IPS-18a (cell line): ENCODE results near the gene MALRD1.
"Not testable (repeated sequence)": the region's sequence is repeated elsewhere in the genome, so short reads cannot be mapped to it uniquely, and the experiment has no call there.

Experiments used
- H3K27ac ChIP-seq: one replicate; pipeline ENCODE4 v1.5.1; 2013; ENCODE audit warnings: low read length
- H3K27me3 ChIP-seq: one replicate; pipeline ENCODE4 v1.6.1; 2013; ENCODE audit warnings: mild to moderate bottlenecking, low read length; ENCODE audit not compliant: control insufficient read depth, insufficient read depth
- H3K36me3 ChIP-seq: one replicate; pipeline ENCODE4 v1.6.1; 2013; ENCODE audit warnings: low read depth, low read length; ENCODE audit not compliant: control insufficient read depth
- H3K4me1 ChIP-seq: one replicate; pipeline ENCODE4 v1.6.1; 2013; ENCODE audit warnings: low read depth, low read length; ENCODE audit not compliant: control insufficient read depth
- H3K4me3 ChIP-seq: one replicate; pipeline ENCODE4 v1.5.1; 2013; ENCODE audit warnings: low read length
- H3K9ac ChIP-seq: one replicate; pipeline ENCODE4 v1.6.1; 2013; ENCODE audit warnings: mild to moderate bottlenecking, low read length, moderate library complexity
- H3K9me3 ChIP-seq: one replicate; pipeline ENCODE4 v1.6.1; 2013; ENCODE audit warnings: low read depth, low read length; ENCODE audit not compliant: control insufficient read depth

The MALRD1 gene

DNA sequence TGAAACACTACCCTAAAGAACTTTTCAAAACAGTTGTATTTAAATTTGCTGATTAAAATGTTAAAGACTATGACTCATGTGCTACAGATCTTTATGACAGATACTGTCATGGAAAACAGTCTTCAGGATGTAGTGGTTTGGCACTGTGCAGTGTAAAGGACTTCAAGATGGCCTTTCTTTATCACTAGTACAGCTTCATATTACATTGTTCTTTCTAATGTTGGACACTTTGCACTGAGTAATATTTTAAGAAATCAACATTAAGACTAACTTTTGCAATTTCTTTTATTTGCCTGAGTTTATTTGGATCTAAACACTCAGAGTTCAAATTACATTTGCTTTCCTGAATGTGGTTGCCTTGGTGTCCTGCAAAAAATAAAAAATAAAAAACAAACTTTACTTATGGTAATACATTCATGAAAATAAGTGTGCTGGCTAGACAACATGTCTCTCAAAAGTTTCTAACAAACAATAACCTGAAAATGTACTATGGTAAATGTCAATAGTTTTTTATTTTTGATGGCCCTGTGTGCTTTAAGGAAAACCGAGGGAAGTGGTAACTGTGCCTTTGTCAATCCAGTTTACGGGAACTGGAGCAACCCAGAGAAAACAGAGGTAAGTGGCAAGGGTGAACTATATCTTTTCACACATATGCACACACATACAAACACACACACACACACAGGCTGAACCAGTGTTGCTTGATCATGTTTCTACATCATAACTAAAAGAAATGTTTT, 681.7 kb downstream of the MALRD1 start:
- Histone ChIP-seq H3K9ac (no peak overlapping the region), H3K4me3 (no peak overlapping the region), H3K4me1 (no peaks in the 10 kb centered on the region), H3K27me3 (no peaks in the 10 kb centered on the region), H3K27ac (no peak overlapping the region), H3K36me3 (no peaks in the 10 kb centered on the region), H3K9me3 (no peaks in the 10 kb centered on the region)

DNA sequence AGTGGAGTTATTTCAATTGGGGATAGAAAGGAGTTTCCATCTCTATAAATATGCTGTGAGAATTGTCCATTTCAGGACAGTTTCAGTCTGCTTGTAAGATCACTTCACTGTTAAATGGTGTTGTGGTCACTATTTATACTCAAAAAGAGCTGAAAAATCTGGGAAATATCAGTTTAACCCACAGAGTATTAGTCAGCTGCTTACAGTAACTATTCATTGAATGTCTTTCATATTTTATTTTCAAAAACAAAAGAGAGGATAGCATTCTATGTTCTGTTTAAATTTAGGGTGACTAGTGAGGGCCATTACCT, 682.3 kb downstream of the MALRD1 start:
- no peaks in the 10 kb centered on the region for H3K9me3 ChIP-seq
- H3K27ac ChIP-seq = no peak overlapping the region
- no peak overlapping the region for H3K9ac ChIP-seq
- no peak overlapping the region for H3K4me3 ChIP-seq
- no peaks in the 10 kb centered on the region for H3K27me3 ChIP-seq
- no peaks in the 10 kb centered on the region for H3K36me3 ChIP-seq
- no peaks in the 10 kb centered on the region for H3K4me1 ChIP-seq

DNA sequence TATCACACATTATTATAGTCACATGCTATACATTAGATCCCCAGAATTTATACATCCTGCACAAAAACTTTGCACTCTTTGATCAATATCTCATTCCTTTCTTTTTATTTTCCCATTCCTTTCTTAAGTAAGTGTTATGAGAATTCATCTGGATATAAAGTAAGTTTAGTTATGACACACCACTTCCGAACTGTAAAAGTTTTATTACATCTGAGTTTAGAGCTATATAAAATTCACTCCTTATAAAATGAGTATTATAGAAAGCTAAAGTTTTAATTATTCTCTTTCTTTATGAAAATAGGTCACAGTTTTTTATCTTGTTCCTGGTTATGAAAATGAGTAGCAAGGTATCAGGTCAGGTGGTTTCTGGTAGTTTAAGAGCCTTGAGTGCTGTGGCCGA, 683.0 kb downstream of the MALRD1 start:
- Histone ChIP-seq H3K9me3 (no peaks in the 10 kb centered on the region), H3K36me3 (no peaks in the 10 kb centered on the region), H3K4me1 (no peaks in the 10 kb centered on the region), H3K27me3 (no peaks in the 10 kb centered on the region), H3K4me3 (no peak overlapping the region), H3K27ac (no peak overlapping the region), H3K9ac (no peak overlapping the region)

DNA sequence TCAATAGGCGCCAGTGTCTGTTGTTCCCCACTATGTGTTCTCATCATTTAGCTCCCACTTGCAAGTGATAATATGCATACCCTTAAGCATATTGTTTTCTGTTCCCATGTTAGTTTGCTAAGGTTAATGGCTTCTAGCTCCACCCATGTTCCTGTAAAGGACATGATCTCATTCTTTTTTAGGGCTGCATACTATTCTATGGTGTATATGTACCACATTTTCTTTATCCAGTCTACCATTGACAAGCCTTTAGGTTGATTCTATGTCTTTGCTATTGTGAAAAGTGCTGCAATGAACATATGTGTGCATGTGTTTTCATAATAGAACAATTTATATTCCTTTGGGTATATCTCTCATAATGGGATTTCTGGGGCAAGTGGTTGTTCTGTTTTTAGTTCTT, 689.8 kb downstream of the MALRD1 start:
- Histone ChIP-seq H3K9me3 (no peaks in the 10 kb centered on the region), H3K4me1 (no peaks in the 10 kb centered on the region), H3K27ac (no peak overlapping the region), H3K36me3 (no peaks in the 10 kb centered on the region), H3K4me3 (no peak overlapping the region), H3K9ac (no peak overlapping the region), H3K27me3 (no peaks in the 10 kb centered on the region)

DNA sequence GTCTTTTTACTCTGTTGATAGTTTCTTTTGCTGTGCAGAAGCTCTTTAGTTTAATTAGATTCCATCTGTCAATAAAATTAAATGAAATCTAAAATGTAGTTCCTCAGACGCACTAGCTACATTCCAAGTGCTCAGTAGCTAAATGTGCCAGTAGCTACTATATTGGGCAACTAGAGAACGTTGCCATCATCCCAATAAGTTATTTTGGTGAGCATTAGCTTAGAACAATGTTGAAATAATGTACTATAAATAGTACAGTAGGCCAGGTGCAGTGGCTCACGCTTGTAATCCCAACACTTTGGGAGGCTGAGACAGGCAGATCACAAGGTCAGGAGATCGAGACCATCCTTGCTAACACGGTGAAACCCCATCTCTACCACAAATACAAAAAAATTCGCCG, 690.6 kb downstream of the MALRD1 start:
- H3K4me1 ChIP-seq, H3K4me3 ChIP-seq, H3K27ac ChIP-seq, H3K36me3 ChIP-seq, H3K9me3 ChIP-seq, H3K27me3 ChIP-seq, H3K9ac ChIP-seq: not testable (repeated sequence)

DNA sequence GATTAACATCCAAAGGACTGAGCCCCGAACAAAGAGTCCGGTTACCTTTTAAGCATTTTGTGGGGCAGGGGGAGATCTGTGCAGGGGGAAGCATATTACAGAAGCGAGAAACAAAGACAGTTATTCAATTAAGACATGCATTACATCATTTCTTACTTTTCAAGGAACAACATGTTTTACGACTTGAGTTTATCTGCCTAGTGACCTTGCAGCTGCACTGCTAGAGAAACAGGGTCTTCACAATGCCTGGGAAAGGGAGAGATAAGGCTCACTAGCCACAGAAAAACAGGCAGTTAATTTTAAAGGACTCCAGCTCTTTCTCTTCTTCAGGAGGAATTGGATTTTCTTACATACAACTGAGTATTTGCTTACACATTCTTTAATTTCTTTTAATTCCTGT, 693.5 kb downstream of the MALRD1 start:
- not testable (repeated sequence) for H3K27me3 ChIP-seq, H3K9ac ChIP-seq, H3K4me1 ChIP-seq, H3K4me3 ChIP-seq, H3K27ac ChIP-seq, H3K36me3 ChIP-seq, H3K9me3 ChIP-seq

DNA sequence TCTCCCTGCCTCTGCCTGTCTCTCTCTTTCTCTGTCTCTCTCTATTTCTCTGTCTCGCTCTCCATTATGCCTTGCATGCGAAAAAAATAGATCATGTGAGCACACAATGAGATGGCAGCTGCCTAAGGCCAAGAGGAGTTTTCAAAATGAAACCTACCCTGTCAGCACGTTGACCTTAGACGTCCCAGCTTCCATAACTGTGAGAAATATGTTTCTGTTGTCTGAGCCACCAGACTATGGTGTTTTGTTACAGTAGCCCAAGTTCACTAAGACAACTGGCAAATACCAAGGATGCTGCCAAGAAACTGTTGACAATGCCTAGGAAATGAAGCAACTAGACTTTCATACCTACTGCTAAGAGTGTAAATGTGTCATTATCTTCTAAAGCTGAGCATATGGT, 697.1 kb downstream of the MALRD1 start:
- no peaks in the 10 kb centered on the region for H3K27me3 ChIP-seq
- no peaks in the 10 kb centered on the region for H3K36me3 ChIP-seq
- no peak overlapping the region for H3K27ac ChIP-seq
- no peaks in the 10 kb centered on the region for H3K9me3 ChIP-seq
- no peaks in the 10 kb centered on the region for H3K4me1 ChIP-seq
- H3K9ac ChIP-seq = no peak overlapping the region
- no peak overlapping the region for H3K4me3 ChIP-seq

DNA sequence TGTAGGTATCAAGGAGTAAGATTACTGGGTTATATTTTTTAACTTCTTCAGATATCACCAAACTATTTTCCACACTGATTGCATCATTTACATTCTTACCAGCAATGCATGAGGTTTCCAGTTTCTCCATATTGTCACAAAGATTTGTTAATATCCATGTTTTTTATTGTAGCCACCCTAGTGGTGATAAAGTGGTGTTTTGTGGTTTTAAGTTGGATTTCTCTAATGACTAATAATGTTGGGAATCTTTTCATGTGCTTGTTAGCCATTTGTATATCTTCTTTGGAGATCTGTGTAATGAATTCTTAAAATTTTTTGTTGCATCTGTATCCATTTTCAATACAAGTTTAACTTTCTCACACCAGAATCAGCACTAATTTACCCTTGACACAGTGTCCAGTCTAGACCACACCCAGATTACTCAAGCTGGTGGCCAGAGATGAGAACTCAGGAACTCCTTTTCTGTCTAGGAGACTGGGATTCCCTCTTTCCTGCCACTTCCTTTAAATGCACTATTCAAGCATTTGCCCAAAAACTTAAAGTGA, 700.7 kb downstream of the MALRD1 start:
- Histone ChIP-seq H3K9ac (no peak overlapping the region), H3K27ac (no peak overlapping the region), H3K9me3 (no peaks in the 10 kb centered on the region), H3K27me3 (no peaks in the 10 kb centered on the region), H3K4me3 (no peak overlapping the region), H3K36me3 (no peaks in the 10 kb centered on the region), H3K4me1 (no peaks in the 10 kb centered on the region)

DNA sequence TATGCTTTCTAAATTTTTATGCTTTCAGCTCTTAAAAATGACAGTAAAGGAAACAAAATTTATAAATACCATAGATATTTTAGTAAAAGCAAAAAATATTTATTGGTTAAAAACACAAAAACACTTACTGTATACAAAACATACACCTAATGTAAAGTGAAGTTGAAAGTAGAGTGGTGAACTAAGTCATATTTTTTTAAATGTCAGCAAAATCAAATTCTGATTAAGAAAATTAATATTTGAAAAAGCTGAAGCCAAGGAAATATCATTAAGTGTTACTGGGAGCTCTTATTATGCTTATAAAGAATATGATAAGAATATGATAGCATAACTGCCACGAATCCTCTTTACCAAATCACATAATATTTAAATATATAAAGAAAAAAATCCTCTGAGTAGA, 702.4 kb downstream of the MALRD1 start:
- Histone ChIP-seq H3K4me3 (no peak overlapping the region), H3K36me3 (no peaks in the 10 kb centered on the region), H3K9ac (no peak overlapping the region), H3K27ac (no peak overlapping the region), H3K4me1 (no peaks in the 10 kb centered on the region), H3K9me3 (no peaks in the 10 kb centered on the region), H3K27me3 (no peaks in the 10 kb centered on the region)

DNA sequence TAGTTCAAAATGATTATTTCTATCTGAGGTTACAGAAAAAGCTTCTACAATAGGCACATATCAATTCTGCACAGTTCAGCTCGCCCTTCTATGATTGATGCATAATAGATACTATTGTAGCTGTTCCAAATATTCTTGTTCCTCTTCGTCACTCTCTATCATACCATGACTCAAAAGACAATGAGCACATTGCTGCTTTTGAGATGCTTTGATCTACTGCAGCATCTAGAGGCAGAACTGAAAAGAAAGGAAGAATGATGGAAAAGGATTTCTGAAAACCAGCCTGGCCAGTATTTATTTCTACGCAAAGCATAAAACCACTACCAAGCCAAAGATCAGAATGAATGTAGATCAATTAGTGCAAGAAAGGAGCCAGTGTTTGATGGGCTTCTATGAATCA, 708.3 kb downstream of the MALRD1 start:
- Histone ChIP-seq H3K36me3 (no peaks in the 10 kb centered on the region), H3K4me1 (no peaks in the 10 kb centered on the region), H3K9me3 (no peaks in the 10 kb centered on the region), H3K4me3 (no peak overlapping the region), H3K27me3 (no peaks in the 10 kb centered on the region), H3K9ac (no peak overlapping the region), H3K27ac (no peak overlapping the region)

DNA sequence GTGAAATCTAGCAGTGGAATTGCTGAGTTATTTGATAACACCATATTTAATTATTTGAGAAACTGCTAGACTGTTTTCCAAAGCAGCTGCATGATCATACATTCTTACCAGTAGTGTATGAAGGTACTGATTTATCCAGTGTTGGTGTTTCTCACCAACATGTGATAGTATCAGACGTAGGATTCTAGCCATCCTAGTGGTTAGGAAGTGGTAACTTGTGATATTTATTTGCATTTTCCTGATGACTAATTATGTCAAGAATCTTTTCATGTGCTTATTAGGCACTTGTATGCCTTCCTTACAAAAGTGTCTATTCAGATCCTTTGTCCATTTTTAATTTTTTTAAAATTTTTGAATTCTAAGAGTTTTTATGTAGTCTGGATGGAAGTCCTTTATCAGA, 713.4 kb downstream of the MALRD1 start:
- Histone ChIP-seq H3K9ac (no peak overlapping the region), H3K9me3 (no peaks in the 10 kb centered on the region), H3K27ac (no peak overlapping the region), H3K4me1 (no peaks in the 10 kb centered on the region), H3K27me3 (no peaks in the 10 kb centered on the region), H3K4me3 (no peak overlapping the region), H3K36me3 (no peaks in the 10 kb centered on the region)

DNA sequence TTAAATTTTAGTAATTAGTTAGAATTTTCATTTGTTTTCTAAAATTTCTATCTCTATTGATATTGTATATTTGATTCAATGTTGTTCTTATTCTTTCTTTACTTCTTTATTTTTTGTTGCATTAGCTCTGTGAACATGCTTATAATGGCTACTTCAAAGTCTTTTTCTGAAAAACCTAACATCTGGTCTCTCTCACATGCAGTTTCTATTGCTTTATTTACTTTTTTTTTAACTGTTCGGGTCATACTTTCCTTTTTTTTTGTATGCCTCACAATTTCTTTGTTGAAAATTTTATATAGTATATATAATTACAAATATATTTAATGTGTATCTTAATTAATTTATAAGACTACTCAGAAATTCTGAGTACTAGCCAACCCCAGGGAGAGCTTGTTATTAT, 715.5 kb downstream of the MALRD1 start:
- Histone ChIP-seq H3K9me3 (no peaks in the 10 kb centered on the region), H3K4me1 (peaks cover 7% of the 10 kb centered on the region), H3K4me3 (no peak overlapping the region), H3K27me3 (no peaks in the 10 kb centered on the region), H3K9ac (no peak overlapping the region), H3K36me3 (no peaks in the 10 kb centered on the region), H3K27ac (no peak overlapping the region)
